ENCODE data around the gene MPDU1. TPM values are rescaled to one million over a fixed set of nuclear protein-coding genes. Genes with fewer than 3 reads are reported as not detected.

The MPDU1 gene
- total and polyA plus RNA-seq, 2 of the 13 experiments (the other 11 are each of a cell fraction or from before 2014, with no cell fraction given): 112 to 167 TPM

GRCh38 chr17:7573324-7574080, 10.2 kb upstream of the MPDU1 start (continued):
- TF ChIP-seq ZSCAN5A (CRISPR knock-in tag; IDR thresholded peaks at IDR 0.05; ENCODE audit: borderline replicate concordance) (no peak), ZNF33A (CRISPR knock-in tag; IDR thresholded peaks at IDR 0.05; ENCODE audit: borderline replicate concordance) (no peak), PRDM4 (CRISPR knock-in tag; IDR thresholded peaks at IDR 0.05; ENCODE audit: borderline replicate concordance) (no peak), PLSCR1 (CRISPR knock-in tag; IDR thresholded peaks at IDR 0.05; ENCODE audit: borderline replicate concordance) (no peak), MXD4 (CRISPR knock-in tag; IDR thresholded peaks at IDR 0.05) (peak; percentile 99), ZNF773 (CRISPR knock-in tag; IDR thresholded peaks at IDR 0.05; ENCODE audit: borderline replicate concordance) (no peak), ZNF784 (CRISPR knock-in tag; IDR thresholded peaks at IDR 0.05; ENCODE audit: borderline replicate concordance) (no peak), GPBP1L1 (CRISPR knock-in tag; IDR thresholded peaks at IDR 0.05) (no peak), ZBTB10 (CRISPR knock-in tag; IDR thresholded peaks at IDR 0.05; ENCODE audit: borderline replicate concordance) (0 out of 2 replicates have a peak, but pooled peaks have one; percentile 42), PRDM15 (CRISPR knock-in tag; IDR thresholded peaks at IDR 0.05) (peak; percentile 70; the same call in 1 of the 2 replicates), GTF3A (CRISPR knock-in tag; conservative IDR thresholded peaks at IDR 0.05) (no peak), ZEB1 (IDR thresholded peaks at IDR 0.05; ENCODE audit: insufficient replicate concordance, low read depth) (no peak), MATR3 (CRISPR knock-in tag; IDR thresholded peaks at IDR 0.05) (no peak)

Data from HepG2 (cell line).